HepG2 (cell line): ENCODE measurements around the gene TM7SF3. TPM values are rescaled to one million over a fixed set of nuclear protein-coding genes. Genes with fewer than 3 reads are reported as not detected.

Experiments used
- ATAC-seq: fragments of 200-7000 bp; cut with Tn5 transposase; 3 replicates; pipeline ENCODE4 v1.9.1; 2020; ENCODE audit warnings: mild to moderate bottlenecking, moderate library complexity
- BruUV-seq: library from RNA; stranded (reverse); fragments of 400-500 nt; replicated peaks from 2 replicates; lab custom pipeline; 2021; lab: Mats Ljungman, UMichigan
- CTCF ChIA-PET: fragments of 300-600 bp; formaldehyde crosslinking; extraction: SDS; loops from one replicate; lab custom pipeline; 2021; ENCODE audit warnings: low total read pairs, inconsistent platforms, low intra/inter-chr PET ratio; lab: Yijun Ruan, JAX
- POLR2A ChIA-PET: fragments of 350-600 bp; sonication (Branson Sonifier 250); formaldehyde crosslinking; loops from one replicate; lab custom pipeline; 2020; ENCODE audit warnings: antibody characterized with exemption, inconsistent platforms; lab: Yijun Ruan, JAX
- DNase-seq: peaks from one replicate; pipeline ENCODE4 v3.0.0-alpha.2; 2015; ENCODE audit warnings: low spot score
- FAIRE-seq: peaks from 3 replicates; lab custom pipeline; 2011; peaks lifted over from hg19 to GRCh38; lab: Jason Lieb, UNC
- H2AFZ ChIP-seq: one replicate; pipeline ENCODE4 v1.6.1; 2011; ENCODE audit warnings: low read length, inconsistent platforms
- H3K27ac ChIP-seq: fragments of 300-600 bp; 3 replicates; pipeline ENCODE4 v1.8.0; 2011; ENCODE audit warnings: mixed run types, mild to moderate bottlenecking, mixed read lengths, low read length, inconsistent platforms; ENCODE audit not compliant: insufficient read depth; ENCODE audit errors: extremely low read length
- H3K27me3 ChIP-seq, 2 experiments: fragments of 200-600 bp in 1 of 2; 2 replicates in 1 of 2; 3 replicates in 1 of 2; pipeline versions ENCODE4 v1.6.0 to v1.8.0; 2011; ENCODE audit warnings: low read length in 2 of 2, mild to moderate bottlenecking in 2 of 2, moderate library complexity in 2 of 2, inconsistent platforms in 1 of 2; ENCODE audit not compliant: insufficient read depth in 2 of 2, control insufficient read depth in 1 of 2
- H3K36me3 ChIP-seq, 2 experiments: fragments of 200-600 bp in 1 of 2; replicated peaks in 1 of 2; 2 replicates in 1 of 2; 3 replicates in 1 of 2; pipeline versions ENCODE4 v1.5.1 to v1.8.0; 2011; ENCODE audit warnings: low read length in 2 of 2, inconsistent platforms in 1 of 2; ENCODE audit not compliant: insufficient read depth in 2 of 2, control insufficient read depth in 1 of 2
- H3K4me1 ChIP-seq: 2 replicates; pipeline ENCODE4 v1.5.1; 2012; ENCODE audit warnings: low read length, inconsistent platforms; ENCODE audit not compliant: insufficient read depth
- H3K4me2 ChIP-seq: 2 replicates; pipeline ENCODE4 v1.6.0; 2011; ENCODE audit warnings: low read depth, low read length, inconsistent platforms
- H3K4me3 ChIP-seq, 3 experiments: fragments of 200-600 bp in 1 of 3; sonication (generic), shearing (Covaris generic) in 1 of 3; replicated peaks in 1 of 3; 2 replicates each; pipeline ENCODE4 v1.5.1; 2011 to 2016; ENCODE audit warnings: low read length in 3 of 3, inconsistent platforms in 2 of 3, low read depth in 2 of 3, mild to moderate bottlenecking in 2 of 3, control low read depth in 1 of 3, mixed read lengths in 1 of 3; ENCODE audit not compliant: insufficient read depth in 1 of 3
- H3K79me2 ChIP-seq: one replicate; pipeline ENCODE4 v1.6.1; 2011; ENCODE audit warnings: low read length, inconsistent platforms; ENCODE audit not compliant: insufficient read depth
- H3K9ac ChIP-seq: 2 replicates; pipeline ENCODE4 v1.6.0; 2011; ENCODE audit warnings: mild to moderate bottlenecking, low read depth, low read length, inconsistent platforms; ENCODE audit not compliant: insufficient read depth
- H3K9me3 ChIP-seq: 2 replicates; pipeline ENCODE4 v1.5.1; 2012; ENCODE audit warnings: mild to moderate bottlenecking, low read length
- H4K20me1 ChIP-seq: 2 replicates; pipeline ENCODE4 v1.6.0; 2011; ENCODE audit warnings: inconsistent platforms, mild to moderate bottlenecking, low read length, moderate library complexity; ENCODE audit not compliant: insufficient read depth
- BCL3 ChIP-seq: sonication (generic); formaldehyde crosslinking; IDR thresholded peaks from 2 replicates; pipeline ENCODE4 v1.5.1; 2020; ENCODE audit warnings: mild to moderate bottlenecking, missing genetic modification reagents, moderate library complexity
- NFIC ChIP-seq: IDR thresholded peaks from 2 replicates; pipeline ENCODE4 v1.6.1; 2012; ENCODE audit warnings: mild to moderate bottlenecking, low read length, inconsistent platforms
- ZBTB7A ChIP-seq: sonication (generic); formaldehyde crosslinking; IDR thresholded peaks from 2 replicates; pipeline ENCODE4 v1.8.0; 2022; ENCODE audit warnings: mild to moderate bottlenecking, missing genetic modification reagents
- ZNF12 ChIP-seq: sonication (generic); formaldehyde crosslinking; IDR thresholded peaks from 2 replicates; pipeline ENCODE4 v1.5.0; 2020; ENCODE audit warnings: missing genetic modification reagents
- ZNF274 ChIP-seq: sonication (generic); formaldehyde crosslinking; IDR thresholded peaks from 2 replicates; pipeline ENCODE4 v1.5.1; 2020; ENCODE audit warnings: mild to moderate bottlenecking, missing genetic modification reagents
- WGBS: methylation state at CpG from one replicate; pipeline ENCODE4 v1.1.6; 2017; ENCODE audit warnings: low lambda C conversion rate; 5-methylcytosine and 5-hydroxymethylcytosine counted together
- in situ Hi-C: cut with HindIII; loops from 2 replicates; pipeline ENCODE4 v1.10.0; 2017; ENCODE audit warnings: low pct_unique_long_range_greater_than_20kb; ENCODE audit not compliant: extremely low pct_ligation_motif_present
- intact Hi-C: fragments of 100-400 bp; cut with micrococcal nuclease; formaldehyde crosslinking; loops from one replicate; pipeline ENCODE4 v1.10.0; 2022; ENCODE audit not compliant: unreplicated experiment
- polyA plus RNA-seq, 8 experiments: library from polyadenylated mRNA; depleted of rRNA in 3 of 8; stranded (reverse) in 7 of 8; unstranded in 1 of 8; fragments of >200 nt; fragmentation: Illumina TruSeq in 4 of 8; extraction: Trizol in 4 of 8; gene quantifications; 2 replicates each; pipeline versions ENCODE4 v1.2.1 to v1.2.3, GENCODE V29; 2011 to 2016; ENCODE audit warnings: low read depth in 4 of 8, missing spikeins in 1 of 8, mixed read lengths in 1 of 8; ENCODE audit not compliant: insufficient read depth in 1 of 8
- total RNA-seq, 5 experiments: library from RNA; depleted of rRNA; stranded (reverse); fragments of >200 nt; fragmentation: Illumina TruSeq; extraction: Trizol; gene quantifications; 2 replicates each; pipeline ENCODE4 v1.2.3, GENCODE V29; 2016; ENCODE audit warnings: low read depth in 1 of 5

TM7SF3 gene
- total and polyA plus RNA-seq, 2 of the 13 experiments (the other 11 are each of a cell fraction or from before 2014, with no cell fraction given) = 116 to 142 TPM

- no peak overlapping the region for H3K9ac ChIP-seq
- intact Hi-C loops (no loop called here), in situ Hi-C loops (no loop called here)
- H4K20me1 ChIP-seq = no peaks in the 10 kb centered on the region
- H3K27me3 ChIP-seq = no peaks in the 10 kb centered on the region
- H3K79me2 ChIP-seq = no peaks in the 10 kb centered on the region
- no TSS peak for BruUV-seq
- no peak overlapping the region for H3K4me2 ChIP-seq
- H3K4me3 ChIP-seq = no peak overlapping the region
- H3K36me3 ChIP-seq = peaks cover 5 to 45% of the 10 kb centered on the region in 2 experiments; a peak in 4 of 5 replicates
- FAIRE-seq = no peak
- WGBS = 96% methylated on average over 2 of the region's 2 CpGs
- no peak overlapping the region for H3K27ac ChIP-seq
- POLR2A ChIA-PET = no interaction called here
- CTCF ChIA-PET = no interaction called here
- no peak overlapping the region for H2AFZ ChIP-seq
- TF ChIP-seq NFIC (no peak), ZNF12 (peak; percentile 93)
- TF ChIP-seq, all 625 proteins: peak for 1
- DNase-seq (no peak), ATAC-seq (no peak)
- H3K4me1 ChIP-seq = no peaks in the 10 kb centered on the region
- no peaks in the 10 kb centered on the region for H3K9me3 ChIP-seq
Observed at GRCh38 chr12:26982866-26983265, 31.3 kb downstream of the TM7SF3 start.

- H3K79me2 ChIP-seq = no peaks in the 10 kb centered on the region
- intact Hi-C loops = no loop called here
- no peaks in the 10 kb centered on the region for H3K4me1 ChIP-seq
- ATAC-seq (no peak), DNase-seq (no peak), FAIRE-seq (no peak)
- in situ Hi-C loops = no loop called here
- TF ChIP-seq ZBTB7A (CRISPR knock-in tag) (no peak), BCL3 (CRISPR knock-in tag) (no peak), ZNF274 (no peak)
- POLR2A ChIA-PET = no interaction called here
- no peak overlapping the region for H2AFZ ChIP-seq
- H3K9ac ChIP-seq = no peak overlapping the region
- no peaks in the 10 kb centered on the region for H3K27me3 ChIP-seq
- H3K36me3 ChIP-seq = peaks cover 11 to 40% of the 10 kb centered on the region in 2 experiments
- no peak overlapping the region for H3K4me2 ChIP-seq
- no peak overlapping the region for H3K27ac ChIP-seq
- 96% methylated on average over 11 of the region's 11 CpGs for WGBS
- CTCF ChIA-PET = no interaction called here
- no peak overlapping the region for H3K4me3 ChIP-seq
- H4K20me1 ChIP-seq = no peaks in the 10 kb centered on the region
- H3K9me3 ChIP-seq = no peaks in the 10 kb centered on the region
- no TSS peak for BruUV-seq
Observed at GRCh38 chr12:26979733-26980132, 34.5 kb downstream of the TM7SF3 start.
